Stimulated activated CD4-positive, alpha-beta T cell treated with anti-CD3 and anti-CD28 coated beads, Interleukin-4, amount 100 ng/mL, for 1 hour (primary cell): ENCODE measurements around the gene TOMT.

Source experiments
- DNase-seq: peaks from one replicate; pipeline ENCODE4 v3.0.0-alpha.2; 2020

Gene TOMT

DNA sequence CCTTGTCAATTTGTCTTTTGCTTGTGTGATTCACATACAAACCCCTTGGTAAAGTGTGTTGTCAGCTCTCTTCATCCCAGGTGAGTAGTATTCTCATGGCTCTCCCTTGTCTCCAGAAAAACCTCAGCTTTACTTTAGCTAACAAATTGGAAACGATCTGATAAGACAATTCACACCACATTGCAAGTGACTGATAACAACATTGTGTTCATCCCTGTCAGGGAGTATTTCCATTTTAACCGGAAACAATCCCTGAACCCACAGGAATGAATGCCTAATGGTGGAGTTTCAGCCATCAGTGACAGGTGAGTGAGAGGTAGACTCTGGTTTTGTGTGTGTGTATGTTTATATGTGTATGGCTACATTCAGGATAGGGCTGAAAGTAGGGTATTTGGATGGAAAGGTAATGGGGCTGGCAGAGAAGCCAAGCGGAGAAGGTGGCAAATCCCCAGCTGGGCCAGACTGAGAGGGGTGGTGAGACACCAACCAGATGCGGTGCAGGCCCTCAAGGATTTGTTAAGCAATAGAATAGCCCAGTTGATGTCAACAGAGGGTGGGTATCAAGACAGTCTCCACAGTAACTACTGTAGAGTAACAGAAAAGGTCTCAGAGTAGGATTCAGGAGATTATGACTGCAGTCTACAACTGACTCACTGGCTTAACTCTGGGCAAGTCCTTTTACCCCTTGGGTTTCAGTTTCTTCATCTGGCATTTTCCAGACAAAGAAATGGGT is 17.5 kb upstream of the TOMT start:
- no peak for DNase-seq

DNA sequence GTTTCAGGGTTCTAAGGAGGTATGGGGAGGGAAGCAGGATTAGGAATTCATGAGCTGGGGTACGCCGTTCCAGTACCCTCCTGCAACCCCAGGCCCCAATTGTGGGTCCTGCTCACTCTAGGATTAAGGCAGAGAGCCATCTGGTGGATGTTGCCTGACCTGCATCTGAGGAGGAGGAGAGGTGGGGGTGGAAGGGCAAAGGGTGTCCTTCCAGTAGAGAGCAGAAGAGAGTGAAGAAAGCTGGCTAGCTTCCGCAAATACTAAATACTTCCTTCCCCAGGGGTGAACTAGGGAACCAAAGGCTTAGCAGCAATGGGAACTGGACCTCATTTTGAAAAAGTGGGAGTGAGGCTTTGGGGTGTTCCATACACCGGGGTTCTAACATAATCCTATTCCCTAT is 14.4 kb upstream of the TOMT start:
- peak; percentile 69 for DNase-seq

DNA sequence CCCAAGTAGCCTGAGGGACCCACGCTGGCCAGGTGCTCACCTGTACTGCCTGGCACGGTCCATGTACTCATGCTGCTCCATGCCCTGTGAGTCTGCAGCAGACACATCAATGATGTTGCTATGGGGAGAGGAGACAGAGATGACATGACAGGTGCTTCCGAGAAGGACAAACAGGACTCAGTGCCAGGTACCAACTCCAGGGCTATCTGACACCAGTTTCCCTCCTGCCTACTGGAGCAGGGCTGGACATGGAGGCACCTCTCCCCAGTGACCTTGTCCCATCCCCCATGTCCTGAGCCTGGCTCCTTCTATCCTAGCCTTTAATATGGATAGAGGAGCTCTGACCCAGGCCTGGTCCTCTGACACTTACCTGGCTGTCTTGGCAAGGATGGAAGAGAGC is 7.0 kb upstream of the TOMT start:
- DNase-seq = no peak

DNA sequence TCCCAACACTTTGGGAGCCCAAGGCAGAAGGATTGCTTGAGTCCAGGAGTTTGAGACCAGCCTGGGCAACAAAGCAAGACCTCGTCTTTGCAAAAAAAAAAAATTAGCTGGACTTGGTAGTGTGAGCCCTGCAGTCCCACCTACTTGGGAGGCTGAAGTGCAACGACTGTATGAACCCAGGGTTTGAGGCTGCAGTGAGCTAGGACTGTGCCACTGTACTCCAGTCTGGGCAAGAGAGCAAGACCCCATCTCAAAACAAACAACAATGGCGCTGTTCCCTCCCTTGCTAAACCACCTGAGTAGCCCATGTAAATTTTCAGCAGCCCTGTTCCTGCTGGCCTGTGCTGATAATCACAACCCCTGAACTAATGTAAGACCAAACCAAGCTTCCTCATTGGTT is 5.7 kb upstream of the TOMT start:
- DNase-seq = no peak

DNA sequence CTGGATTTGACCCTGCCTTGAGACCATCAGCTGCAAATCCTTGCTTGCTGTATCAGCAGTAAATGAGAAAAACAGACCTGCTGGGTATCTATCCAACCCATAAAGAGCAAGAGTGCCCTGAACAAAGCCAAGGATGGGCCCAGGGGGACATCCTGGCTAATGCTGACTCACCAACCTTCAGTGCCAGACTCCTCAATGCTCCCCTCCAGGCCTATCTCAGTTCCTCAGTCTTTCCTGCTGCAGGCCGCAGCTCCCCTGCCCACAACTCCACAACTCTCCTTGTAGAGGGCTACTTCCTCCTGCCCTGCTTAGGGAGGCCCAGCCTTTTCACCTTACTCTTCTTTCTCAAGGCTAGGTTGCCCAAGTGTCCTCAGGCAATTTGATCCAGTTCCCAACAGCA is 5.3 kb upstream of the TOMT start:
- no peak for DNase-seq

DNA sequence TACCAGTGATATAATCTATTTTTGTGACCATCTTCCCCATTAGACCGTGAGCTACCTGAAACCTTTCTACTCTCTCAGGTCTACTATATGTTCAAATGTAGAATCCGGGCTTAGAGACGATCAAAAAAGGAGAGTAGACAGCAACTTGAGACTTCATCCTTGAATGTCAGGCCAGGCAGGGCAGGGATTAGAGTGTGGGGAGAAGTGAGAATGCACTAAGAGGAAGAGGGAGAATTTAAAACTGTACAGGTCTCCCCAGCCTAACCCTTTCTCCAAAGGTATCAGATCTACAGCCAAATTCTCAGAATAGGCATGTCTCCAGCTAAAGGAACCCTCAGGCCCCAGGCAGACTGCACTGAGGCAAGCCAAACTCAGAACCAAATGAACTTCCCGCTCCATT is 3.6 kb upstream of the TOMT start:
- no peak for DNase-seq

DNA sequence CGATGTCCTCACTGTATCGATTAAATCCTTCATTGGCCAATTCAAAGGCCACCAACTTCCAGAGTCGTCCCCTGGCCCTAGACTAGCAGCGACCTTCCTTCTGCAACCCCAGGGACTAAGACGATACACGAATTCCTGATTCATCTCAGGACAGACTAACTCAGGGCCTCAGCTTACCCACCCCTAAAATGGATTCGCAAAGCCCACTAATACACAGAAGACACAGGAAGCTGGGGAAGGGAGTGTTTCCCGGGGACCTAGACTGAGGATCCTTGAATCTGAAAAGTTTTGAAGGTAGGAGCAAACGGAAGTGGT is 3.1 kb upstream of the TOMT start:
- no peak for DNase-seq

DNA sequence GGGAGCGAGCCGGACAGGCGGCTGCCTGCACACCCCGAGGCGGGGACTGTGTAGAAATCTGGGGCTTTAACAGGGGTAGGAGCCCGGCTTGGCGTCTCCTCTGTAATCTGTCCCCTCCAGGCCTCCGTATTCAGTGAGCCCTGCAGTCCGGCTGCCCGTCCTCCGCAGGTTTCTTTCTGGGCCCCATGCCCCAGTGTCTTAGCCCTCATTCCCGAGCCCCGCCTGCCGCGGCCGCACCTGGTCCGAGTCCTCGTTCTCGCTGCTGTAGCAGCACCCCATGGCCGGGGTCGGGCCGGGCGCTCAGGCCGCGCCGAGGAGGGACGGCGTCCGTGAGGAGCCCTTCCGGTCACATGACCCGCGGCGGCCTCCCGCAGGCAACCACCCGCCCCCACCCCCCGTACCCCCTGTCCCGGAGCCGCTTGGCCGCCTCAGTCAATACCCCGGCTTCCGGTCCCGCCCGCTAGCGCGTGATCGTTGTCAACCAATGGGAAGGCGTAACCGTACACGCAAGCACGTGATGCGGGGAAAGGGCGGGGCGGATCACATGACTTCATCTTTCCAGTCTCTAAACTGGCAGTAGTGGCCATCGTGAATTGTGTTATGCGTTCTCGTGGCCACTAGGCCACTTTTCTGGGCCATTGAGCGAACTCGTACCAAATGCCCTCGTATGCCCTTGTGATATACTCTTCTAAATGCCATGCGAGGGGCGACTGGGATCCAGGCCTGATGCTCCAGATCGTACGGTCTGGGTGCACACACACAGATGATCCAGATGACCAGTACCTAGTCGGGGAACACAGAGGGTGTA is 2.6 kb upstream of the TOMT start, which contains the start of gene LAMTOR1:
Gene LAMTOR1 (minus strand): TSS at position 352 of the 808 bp plus-strand sequence. CDS start 73 bp downstream, at position 279.
- DNase-seq = peak; percentile 98

DNA sequence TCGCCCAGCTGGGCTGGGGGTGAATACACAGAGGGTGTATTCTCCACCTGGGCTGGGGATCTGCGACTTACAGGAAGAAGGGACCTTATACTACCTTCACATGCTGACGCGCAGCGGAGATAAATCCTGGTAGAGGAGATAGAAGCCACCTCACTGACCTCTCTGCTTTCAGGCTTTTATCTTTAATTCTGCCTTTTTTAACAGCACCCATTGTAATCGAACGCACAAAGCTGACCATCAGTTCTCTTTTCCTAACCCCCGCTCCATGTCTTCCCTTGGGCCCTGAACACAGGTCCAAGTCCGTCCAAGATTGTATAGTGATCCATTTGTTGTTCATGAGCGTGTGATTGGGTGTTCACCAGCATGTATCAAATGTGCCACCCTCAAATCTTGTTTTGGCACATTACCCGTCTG is 2.0 kb upstream of the TOMT start:
- no peak for DNase-seq

DNA sequence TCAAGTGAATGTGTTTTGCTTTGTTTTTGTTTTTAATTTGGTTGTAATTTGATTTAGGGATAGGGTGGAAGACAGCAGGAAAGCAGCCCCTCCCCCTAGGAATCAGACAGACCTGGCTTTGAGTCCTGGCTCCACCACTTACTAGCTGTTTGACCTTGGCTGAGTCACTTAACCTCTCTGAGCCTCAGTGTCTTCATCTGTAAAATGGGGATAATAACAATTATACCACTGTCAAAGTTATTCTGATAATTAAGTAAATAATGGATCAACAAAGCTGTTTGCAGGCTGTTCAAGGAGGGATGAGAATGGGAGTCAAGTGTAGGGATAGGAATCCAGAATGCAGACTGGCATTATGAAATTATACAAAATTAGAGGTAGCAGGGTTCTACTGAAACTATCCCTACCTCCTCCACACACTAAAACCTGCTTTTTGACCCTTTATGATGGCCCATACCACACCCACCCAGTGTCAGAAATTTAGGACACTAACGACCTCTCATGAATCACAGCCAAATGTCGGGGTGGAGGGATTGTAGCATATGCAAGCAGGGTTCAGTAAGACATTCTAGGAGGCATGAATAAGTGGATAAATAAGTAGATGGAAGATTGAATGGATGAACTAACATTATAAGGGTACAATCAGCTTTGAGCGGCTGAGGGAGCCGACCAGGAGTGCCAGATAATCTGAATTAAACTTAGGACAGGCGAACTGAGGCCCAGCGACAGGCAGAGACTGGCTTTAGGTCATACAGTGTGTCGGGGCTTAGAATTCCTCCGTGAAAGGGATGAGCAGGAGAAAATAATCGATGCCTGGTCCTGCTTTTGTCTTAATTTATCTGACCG is 5.8 kb downstream of the TOMT start:
- DNase-seq = no peak

DNA sequence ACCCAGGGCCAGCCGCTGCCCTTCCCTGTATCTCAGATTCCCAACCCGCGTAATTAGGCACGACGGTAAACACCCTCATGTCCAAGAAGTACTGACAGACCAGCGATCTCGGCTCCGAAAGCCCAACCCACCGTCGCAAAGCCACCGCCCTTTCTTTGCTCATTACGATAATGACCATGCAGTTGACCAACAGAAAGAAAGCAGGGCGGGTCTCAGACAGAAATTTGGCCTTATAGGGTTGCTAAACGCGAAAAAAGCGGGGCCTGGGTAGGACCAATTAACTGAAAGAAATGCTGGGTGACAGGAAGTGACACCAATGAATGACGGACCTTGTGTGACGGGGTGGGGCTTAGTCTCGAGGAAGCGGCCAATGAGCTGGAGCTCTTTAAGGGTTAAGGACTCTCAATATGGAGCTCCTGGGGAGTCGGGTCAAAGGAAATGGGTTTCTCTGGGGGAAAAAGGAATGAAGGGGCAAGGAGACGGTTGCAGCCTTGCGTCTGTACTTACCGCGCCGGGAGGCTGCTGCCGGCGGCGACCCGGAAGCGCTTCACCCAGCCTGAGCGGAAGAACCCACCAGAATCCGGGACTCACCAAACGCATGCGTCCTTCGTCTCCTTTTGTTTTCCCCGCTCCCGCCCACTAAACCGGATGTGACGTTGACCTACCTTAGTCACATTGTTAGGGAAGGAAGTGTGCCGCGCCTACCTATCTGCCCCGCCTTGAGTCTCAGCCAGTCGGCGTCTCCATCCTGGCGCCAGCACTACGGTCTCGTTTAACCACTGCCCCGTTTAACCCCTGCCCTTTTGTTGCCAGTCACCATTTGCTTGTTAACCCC is 6.6 kb downstream of the TOMT start, which contains the start of gene ANAPC15:
Gene ANAPC15 (minus strand): TSS at position 553 of the 835 bp plus-strand sequence. CDS start 1,419 bp downstream, outside the sequence.
- peak; percentile 97 for DNase-seq

DNA sequence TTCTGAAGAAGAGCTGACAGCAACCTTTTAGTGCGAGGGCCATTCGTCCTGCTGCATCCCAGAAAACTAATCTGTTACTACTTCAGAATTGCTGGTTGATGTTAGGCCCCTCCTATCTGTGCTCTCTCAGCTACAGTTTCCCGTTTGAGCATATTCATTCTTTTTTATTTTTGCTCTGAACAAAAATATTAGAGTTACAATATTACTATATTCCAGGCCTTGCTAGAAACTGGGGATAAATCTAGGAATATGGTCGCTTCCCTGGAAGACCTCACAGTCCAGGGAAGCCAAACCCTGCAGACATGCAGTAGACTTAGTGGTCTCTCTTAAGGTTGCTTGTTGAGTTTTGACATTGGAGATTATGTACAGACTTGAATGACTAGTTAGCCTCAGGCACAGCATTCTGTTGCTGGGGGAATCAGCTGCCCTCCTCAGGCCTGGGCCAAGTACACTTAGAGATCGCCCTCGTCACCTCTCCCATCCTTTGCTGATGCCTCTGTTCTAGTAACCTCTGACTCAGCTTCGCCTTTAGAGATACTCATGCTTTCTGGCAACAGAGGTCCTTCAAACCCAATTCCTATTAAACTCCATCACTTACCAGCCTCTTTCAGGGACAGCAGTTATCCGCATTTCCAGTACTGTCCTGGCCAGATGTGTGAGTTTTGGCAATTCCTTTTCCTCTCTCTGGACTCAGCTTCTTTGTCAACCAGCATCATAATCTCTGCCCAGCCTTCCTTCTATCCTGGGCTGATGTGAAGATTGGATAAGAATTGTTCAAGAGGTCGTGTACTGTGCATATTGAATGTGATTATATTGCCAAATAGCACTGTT is 7.5 kb downstream of the TOMT start:
- DNase-seq = no peak

DNA sequence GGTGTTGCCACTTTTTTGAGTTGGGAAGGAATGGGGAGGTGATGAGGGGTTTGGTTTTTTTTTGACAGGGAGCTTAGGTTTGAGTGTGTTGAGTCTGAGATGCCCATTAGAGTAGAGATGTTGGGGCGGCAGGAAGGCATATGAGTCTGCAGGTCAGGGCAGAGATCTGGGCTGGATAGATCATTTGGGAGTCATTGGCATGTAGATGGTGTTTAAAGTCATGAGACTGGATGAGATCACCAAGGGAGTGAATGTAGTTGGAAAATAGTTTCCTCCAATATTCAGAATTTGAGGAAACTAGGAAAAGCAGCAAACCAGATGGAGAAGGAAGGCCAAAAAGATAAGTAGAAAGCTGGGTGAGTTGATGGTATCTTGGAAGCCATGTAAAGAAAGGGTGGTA is 8.8 kb downstream of the TOMT start:
- no peak for DNase-seq

DNA sequence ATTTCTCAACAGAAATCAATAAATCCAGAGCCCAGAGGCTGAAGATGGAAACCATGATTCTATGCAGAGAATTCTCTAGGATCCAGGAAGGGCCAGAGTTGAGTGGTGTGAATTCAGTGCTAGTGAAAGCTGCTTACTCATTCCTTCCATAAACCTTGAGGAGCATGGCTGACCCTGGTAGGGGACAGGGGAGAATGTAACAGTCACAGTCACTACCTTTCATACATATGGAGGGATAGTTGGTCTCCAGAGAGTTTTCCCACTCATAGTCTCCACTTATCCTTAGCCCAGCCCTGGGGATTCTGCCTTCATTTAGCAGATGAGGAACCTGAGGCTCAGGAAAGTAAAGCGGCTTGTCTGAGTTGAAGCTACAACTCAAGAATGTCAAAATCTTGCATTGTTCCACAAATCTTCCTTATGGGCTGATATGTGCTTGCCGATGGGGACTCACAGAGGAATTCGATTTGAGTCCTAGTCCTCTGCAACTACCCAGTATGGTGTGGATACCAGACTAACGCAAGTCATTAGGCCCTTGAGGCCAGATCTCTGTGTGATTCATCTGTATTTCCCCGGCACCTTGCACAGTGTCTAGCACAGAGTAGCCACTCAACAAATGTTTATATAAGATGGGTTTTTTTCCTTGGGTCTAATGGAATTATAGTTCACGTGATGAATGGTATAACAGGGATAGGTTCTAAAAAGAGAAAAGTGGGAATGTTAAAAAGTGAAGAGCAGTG is 10.5 kb downstream of the TOMT start:
- DNase-seq = no peak

DNA sequence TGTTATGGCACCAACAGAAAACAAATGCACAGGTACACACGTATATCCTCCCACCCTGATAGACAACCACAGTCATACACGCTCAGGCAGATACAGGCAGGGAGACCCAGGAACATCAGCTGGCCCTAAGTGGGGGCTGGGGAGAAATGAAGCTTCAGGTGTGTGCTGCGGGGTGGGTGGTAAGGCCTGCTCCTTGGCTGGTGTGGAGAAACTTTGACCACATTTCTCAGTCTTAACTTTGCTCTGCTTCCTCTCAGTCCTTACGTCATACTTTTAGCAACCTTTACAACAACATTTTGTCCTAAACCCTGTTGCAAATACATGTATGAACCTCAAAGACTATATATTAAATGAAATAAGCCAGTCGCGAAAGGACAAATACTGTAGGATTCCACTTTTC is 13.5 kb downstream of the TOMT start:
- no peak for DNase-seq

DNA sequence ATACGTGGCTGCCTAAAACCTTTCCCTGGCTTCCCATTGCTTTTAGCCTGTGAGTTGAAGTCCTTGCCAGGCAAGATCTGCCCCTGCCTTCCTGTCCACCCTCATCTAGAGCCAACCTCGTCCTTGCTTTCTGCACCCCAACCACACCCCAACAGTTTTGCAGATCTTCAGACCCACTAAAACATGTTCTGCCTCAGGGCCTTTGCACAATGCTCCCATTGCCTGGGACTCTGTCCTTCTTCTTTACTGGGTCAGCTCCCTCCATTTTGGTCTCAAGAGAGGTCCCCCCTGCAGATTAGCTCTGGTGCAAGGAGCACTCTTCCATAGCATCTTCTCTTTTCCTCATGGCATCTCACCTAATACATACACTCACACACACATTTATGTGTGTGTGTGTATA is 15.2 kb downstream of the TOMT start:
- no peak for DNase-seq

DNA sequence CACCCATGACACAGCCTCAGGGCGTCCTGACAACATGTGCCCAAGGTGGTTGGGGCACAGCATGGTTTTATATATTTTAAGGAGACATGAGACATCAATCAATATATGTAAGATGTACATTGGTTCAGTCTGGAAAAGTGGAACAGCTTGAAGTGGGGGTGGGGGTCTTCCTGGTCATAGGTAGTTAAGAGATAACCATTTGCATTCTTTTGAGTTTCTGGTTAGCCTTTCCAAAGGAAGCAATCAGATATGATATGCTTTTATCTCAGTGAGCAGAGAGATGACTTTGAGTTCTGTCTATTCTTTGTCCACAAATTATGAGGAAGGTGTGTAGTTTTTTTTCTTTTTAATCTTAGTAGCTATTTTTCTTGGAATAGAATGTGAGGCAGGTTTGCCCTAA is 16.9 kb downstream of the TOMT start:
- DNase-seq = no peak

DNA sequence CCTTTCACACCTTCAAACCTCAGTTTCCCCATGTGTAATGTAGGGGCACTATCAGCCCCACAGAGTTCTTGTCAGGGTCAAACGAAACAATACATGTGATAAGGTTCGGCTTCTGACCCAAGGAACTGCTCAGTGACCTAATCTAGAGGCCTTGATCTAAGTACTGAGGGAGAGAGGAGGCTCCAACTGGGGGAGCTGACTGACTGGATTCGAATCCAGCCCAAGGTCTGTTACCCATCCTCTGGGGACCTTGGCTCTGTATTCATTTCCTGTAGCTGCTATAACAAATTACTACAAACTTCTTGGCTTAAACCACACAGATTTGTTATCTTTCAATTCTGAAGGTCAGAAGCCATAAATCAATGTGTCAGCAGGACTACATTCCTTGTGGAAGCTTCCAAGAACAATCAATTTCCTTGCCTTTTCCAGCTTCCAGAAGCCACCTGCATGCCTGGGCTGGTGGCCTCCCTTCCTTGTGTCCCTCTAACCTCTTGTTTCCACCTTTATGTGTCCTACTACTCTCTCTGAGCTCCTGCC is 17.5 kb downstream of the TOMT start:
- DNase-seq = no peak

DNA sequence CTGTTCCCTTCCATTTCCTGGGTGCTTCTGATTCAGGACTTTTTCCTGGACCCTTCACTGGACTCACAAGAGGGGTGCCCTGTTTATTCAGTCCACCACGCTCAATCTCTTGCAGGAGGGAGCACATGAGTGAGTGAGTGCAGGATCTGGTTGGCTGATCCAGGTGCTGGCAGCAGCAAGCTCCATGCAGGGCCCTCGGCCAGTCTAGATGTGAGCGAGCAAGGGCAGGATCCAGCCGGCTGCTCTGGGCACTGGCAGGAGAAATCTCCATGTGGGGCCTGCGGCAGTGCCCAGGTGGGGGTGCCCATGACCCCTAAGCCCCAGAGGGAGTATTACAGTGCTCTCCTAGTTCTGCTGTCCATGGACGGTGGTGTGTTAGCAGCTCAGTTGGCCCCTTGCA is 18.3 kb downstream of the TOMT start:
- no peak for DNase-seq

DNA sequence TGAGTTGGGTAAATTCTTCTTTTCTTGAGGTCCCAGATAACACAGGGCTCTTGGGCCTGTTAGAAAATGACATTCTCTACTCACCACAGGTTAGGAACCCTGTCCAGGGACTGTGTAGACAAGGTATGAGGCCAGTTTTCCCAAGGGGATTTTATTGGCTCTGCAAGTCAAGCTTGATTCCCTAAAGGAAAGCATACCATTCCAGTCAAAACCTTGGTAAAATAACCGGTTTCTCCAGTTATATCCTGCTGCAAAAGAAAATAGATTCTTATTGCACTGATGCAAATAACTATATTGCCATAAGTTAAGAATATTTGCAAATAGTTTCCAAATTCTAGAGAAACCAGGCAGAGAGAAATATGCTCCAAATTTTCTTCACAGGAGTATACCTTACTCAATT is 20.2 kb downstream of the TOMT start:
- DNase-seq = no peak

DNA sequence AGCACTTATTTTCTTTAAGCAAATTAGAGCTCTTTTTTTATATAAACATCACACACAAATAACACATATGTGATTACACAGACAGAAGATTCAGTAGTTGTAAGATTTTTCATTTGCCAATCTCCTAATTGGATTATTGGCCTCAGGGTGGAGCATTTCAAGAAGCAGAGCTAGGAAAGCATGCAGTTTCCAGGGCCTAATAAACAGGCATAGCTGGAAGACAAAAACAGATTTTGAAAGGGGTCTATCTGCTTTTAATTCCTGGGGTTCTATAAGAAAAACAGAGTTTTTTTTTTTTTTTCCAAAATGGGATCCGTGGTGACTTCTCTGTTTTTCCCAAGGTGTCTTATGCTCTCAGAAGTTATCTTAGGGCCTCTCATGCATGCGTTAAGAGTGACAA is 22.2 kb downstream of the TOMT start:
- DNase-seq = no peak
